ENCODE measurements around the gene SNRPD2.
A peak's percentile ranks its signal among the peaks of the same experiment; 100 is the strongest.
"Not testable (repeated sequence)": the region's sequence is repeated elsewhere in the genome, so short reads cannot be mapped to it uniquely, and the experiment has no call there.

Gene SNRPD2

DNA sequence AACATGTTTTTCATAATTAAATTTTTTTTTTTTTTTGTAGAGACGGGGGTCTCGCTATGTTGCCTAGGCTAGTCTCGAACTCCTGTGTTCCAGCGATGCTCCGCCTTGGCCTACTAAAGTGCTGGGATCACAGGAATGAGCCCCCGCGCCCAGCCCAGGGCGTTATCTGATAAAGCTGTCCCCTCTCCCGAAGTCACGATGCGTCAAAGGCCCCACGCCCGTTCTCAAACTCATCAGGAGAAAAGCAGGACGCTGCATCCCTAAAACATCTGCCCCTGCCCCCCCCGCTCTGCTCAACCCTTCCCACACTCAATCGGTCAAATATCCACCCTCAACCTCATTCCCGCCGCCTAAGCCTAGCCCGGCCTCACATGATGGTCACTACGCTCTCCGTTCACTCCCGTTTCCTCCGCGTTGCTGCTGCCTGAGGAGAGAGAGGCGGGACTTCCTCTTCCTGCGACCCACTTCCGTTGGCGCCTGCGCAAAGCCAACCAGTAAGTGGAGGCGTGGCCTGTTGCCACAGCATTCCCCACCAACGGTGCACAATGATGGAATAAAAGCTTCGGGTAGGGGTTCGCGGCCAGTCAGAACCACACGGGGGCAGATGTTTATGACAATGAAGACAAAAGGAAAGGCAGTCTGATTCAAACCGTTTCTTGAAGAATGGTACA, at the start of gene SNRPD2:
Gene SNRPD2 (minus strand): TSS at position 438 of the 671 bp plus-strand sequence. CDS start 65 bp downstream, at position 373.
- TF ChIP-seq, protein P1, sequence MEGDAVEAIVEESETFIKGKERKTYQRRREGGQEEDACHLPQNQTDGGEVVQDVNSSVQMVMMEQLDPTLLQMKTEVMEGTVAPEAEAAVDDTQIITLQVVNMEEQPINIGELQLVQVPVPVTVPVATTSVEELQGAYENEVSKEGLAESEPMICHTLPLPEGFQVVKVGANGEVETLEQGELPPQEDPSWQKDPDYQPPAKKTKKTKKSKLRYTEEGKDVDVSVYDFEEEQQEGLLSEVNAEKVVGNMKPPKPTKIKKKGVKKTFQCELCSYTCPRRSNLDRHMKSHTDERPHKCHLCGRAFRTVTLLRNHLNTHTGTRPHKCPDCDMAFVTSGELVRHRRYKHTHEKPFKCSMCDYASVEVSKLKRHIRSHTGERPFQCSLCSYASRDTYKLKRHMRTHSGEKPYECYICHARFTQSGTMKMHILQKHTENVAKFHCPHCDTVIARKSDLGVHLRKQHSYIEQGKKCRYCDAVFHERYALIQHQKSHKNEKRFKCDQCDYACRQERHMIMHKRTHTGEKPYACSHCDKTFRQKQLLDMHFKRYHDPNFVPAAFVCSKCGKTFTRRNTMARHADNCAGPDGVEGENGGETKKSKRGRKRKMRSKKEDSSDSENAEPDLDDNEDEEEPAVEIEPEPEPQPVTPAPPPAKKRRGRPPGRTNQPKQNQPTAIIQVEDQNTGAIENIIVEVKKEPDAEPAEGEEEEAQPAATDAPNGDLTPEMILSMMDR (conservative IDR thresholded peaks at IDR 0.05; ENCODE audit: low read length) = no peak
- peak within 1 kb of the TSS; percentile 91 for H3K4me3 ChIP-seq (ENCODE audit: low read length)
- DNase-seq (ENCODE audit: low read depth) = peak; percentile 93

DNA sequence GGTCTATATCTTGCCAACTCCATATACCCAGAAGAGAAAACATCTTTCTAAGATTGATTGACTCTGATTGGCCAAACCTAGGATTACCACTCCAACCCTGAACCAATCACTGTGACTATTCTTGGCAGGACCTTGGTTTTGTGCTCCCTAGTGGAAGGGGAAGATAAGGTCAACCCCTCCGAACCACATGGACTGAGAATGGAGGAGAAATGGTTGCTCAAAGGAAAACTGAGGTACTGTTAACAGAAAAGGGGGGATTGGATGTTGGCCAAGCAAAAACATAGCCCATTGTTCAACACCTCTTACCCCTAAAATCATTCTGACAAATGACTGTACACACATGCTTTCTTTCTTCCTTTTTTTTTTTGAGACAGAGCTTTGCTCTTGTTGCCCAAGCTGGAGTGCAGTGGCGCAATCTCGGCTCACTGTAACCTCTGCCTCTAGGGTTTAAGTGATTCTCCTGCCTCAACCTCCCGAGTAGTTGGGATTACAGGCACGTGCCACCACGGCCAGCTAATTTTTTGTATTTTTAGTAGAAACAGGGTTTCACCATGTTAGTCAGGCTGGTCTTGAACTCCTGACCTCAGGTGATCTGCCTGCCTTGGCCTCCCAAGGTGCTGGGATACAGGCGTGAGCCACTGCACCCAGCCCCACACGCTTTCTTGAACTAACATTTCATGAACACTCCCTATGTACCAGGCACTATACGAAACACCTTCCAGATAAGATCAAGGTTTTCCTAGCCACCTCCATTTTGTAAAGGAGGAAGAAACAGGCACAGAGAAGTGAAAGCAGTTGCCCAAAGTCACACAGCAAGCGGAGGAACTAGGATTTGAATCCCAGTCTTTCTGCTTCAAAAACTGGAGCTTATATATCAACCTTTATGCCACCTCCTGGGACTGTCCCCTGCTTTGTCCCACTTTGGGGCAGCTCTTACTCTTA, 48.0 kb upstream of the SNRPD2 start:
- no peak for DNase-seq (ENCODE audit: low read depth)
- H3K4me3 ChIP-seq (ENCODE audit: low read length) = no peak overlapping the region
- TF ChIP-seq, protein P1 (conservative IDR thresholded peaks at IDR 0.05; ENCODE audit: low read length) = no peak

DNA sequence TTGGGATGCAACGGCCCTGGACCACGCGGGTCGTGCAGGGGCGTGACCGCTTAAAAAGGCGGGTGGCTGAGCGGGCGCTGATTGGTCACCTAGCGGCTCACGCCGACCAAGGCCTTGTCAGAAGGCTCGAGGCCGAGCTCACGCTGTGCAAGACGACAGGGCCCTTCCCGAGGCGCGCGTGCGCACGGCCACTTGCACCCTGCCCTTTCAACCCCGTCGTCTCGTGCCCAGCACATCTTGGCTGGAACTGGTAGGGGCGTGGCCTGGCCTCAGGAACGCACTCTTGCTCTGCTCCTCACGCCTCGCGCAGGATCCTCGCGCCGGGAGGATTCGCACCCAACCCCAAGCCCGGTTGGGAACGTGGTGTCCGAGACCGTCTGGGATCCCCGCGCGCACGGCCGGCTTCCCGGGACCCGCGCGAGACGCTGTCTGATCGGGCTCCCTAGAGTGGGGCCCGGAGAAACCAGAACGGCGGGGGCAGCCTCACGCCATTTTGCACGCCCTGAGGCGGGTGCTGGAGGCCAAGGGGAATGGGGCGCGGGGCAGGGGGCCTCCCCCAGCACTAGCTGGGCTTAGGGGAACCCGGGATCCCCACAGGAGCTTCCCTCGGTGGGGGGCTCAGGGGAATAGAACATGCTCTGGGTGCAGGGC, 41.5 kb upstream of the SNRPD2 start, which contains the start of gene MEIOSIN:
Gene MEIOSIN (plus strand): TSS at position 280 of the 651 bp plus-strand sequence. CDS start 1,938 bp downstream, outside the sequence.
- no peak within 1 kb of the TSS for H3K4me3 ChIP-seq (ENCODE audit: low read length)
- no peak for DNase-seq (ENCODE audit: low read depth)
- TF ChIP-seq, protein P1 (conservative IDR thresholded peaks at IDR 0.05; ENCODE audit: low read length) = no peak

DNA sequence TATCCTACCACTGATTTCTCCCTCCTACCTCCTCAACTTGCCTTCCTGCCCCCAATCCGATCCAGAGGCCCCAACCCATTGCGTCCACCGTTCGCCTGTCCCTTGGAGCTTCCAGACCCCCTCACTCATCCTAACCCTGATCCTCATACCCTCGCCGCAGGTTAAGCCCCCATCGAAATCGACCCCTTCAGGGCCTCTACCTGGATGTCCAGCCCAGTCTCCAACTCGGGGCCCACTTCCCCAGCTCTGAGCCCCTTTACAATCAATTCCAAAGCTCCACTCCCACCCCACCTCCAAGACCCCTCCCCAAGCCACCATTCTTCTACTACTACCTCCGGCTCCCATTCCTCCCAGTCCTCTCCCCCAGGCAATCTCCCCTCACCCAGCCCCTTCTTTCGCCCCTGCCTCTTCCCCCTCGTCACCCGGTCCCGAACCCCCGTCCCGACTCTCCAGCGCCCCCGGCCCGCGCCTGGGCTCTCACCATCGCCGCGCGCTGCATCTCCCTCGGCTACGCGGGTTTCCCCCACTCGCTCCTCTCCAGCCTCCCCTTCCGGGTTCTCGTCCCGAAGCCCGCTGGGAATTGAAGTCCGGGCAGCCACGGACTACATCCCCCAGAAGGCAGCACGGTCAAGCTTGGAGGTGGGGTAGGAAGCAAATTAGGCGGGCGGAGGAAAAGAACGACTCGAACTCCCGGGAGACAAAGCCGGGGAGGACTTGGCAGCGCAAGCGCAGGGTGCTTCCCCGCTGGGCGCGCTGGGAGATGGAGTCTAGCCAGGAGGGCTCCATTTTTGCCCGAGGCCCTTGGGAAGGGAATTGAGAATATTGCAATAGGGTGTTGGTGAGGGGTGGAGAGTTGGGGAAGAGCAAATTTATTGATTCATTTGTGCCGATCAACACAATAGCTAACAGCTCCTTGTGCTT, 38.9 kb upstream of the SNRPD2 start, which contains the start of gene FBXO46:
Gene FBXO46 (minus strand): TSS at position 529 of the 921 bp plus-strand sequence. CDS start 17,401 bp downstream, outside the sequence.
- peak; percentile 98 for DNase-seq (ENCODE audit: low read depth)
- TF ChIP-seq, protein P1 (conservative IDR thresholded peaks at IDR 0.05; ENCODE audit: low read length) = peak; percentile 8; the same call in 1 of the 2 replicates
- peak within 1 kb of the TSS; percentile 89 for H3K4me3 ChIP-seq (ENCODE audit: low read length)

DNA sequence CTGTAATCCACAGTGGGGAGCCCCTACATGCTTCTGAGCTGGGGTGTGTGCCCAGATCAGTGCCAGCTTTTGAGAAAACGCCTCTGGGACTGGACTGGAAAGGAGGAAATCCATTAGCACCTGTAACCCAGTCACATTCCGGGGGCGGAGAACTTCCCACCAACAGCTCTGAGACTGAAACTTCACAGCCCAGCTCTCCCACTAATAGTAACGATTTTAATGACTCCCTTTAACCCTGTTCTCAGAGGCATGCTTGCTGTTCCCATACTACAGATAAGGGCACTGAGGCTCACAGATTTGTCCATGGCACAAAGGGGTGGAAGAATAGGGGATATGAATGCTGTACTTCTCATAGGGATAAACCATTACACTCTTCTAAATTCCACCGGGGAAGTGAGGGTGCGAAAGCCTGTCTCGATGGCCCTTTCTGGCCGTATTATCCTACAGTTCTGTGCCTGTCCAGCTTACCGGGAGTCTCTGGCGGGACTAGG, 38.1 kb upstream of the SNRPD2 start:
- H3K4me3 ChIP-seq (ENCODE audit: low read length) = peak overlapping the region; percentile 89
- DNase-seq (ENCODE audit: low read depth) = no peak
- TF ChIP-seq, protein P1 (conservative IDR thresholded peaks at IDR 0.05; ENCODE audit: low read length) = no peak

DNA sequence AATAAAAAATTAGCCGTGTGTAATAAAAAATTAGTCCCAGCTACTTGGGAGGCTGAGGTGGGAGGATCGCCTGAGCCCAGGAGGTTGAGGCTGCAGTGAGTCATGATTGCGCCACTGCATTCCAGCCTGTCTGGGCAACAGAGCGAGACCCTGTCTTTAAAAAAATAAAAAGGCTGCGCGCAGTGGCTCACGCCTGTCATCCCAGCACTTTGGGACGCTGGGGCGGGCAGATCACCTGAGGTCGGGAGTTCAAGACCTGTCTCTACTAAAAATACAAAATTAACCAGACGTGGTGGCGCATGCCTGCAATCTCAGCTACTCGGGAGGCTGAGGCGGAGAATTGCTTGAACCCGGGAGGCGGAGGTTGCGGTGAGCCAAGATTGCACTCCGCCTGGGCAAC, 36.9 kb upstream of the SNRPD2 start:
- DNase-seq (ENCODE audit: low read depth); H3K4me3 ChIP-seq (ENCODE audit: low read length): not testable (repeated sequence)

DNA sequence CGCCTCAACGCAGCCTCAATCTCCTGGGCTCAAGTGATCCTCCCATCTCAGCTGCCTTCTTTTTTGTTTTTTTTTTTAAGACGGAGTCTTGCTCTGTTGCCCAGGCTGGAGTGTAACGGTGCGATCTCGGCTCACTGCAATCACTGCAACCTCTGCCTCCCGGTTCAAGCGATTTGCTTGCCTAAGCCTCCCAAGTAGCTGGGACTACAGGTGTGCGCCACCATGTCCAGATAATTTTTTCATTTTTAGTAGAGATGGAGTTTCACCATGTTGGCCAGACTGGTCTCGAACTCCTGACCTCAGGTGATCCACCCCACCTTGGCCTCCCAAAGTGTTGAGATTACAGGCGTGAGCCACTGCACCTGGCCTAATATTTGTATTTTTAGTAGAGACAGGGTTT, 28.3 kb upstream of the SNRPD2 start:
- H3K4me3 ChIP-seq (ENCODE audit: low read length); DNase-seq (ENCODE audit: low read depth): not testable (repeated sequence)

All from AG10803 (cell line).